PC-9 (cell line): Measurements from ENCODE around the gene TSPAN33.

Experiments used
- CTCF ChIP-seq: fragments of 200-600 bp; sonication (generic); conservative IDR thresholded peaks from 2 replicates; pipeline ENCODE4 v1.6.1; 2017; ENCODE audit warnings: mixed run types, antibody characterized with exemption, mild to moderate bottlenecking, moderate library complexity
- EZH2 ChIP-seq: fragments of 200-600 bp; sonication (generic); IDR thresholded peaks from 2 replicates; pipeline ENCODE4 v1.8.0; 2017; ENCODE audit warnings: antibody characterized with exemption, low read depth

- TF ChIP-seq CTCF (no peak), EZH2 (no peak)
Observed at GRCh38 chr7:129184981-129185670, 40.6 kb downstream of the TSPAN33 start.
